Measurements from ENCODE around the gene KRTAP10-10.

DNA sequence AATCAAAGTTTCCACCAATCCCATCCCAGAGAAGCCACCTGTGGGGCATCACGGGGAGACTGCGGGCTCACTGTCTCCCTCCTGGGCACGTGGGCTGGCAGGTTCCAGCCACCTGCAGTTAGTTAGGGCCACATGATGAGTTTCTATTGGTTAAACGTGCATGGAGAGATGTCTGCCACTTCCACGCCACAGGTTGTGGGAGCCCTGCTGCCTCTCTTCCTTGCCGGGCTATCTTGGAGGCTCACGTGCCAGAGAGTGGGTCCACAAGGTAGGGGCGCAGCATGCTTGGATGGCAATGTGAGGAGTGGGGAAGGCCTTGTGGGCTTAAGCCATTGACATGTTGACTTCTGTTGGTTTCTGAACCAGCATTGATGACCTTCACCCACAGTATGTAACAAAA is 33.2 kb upstream of the KRTAP10-10 start:
- TF ChIP-seq POLR2A (IDR thresholded peaks at IDR 0.05), result no peak
- TF ChIP-seq, protein P1, sequence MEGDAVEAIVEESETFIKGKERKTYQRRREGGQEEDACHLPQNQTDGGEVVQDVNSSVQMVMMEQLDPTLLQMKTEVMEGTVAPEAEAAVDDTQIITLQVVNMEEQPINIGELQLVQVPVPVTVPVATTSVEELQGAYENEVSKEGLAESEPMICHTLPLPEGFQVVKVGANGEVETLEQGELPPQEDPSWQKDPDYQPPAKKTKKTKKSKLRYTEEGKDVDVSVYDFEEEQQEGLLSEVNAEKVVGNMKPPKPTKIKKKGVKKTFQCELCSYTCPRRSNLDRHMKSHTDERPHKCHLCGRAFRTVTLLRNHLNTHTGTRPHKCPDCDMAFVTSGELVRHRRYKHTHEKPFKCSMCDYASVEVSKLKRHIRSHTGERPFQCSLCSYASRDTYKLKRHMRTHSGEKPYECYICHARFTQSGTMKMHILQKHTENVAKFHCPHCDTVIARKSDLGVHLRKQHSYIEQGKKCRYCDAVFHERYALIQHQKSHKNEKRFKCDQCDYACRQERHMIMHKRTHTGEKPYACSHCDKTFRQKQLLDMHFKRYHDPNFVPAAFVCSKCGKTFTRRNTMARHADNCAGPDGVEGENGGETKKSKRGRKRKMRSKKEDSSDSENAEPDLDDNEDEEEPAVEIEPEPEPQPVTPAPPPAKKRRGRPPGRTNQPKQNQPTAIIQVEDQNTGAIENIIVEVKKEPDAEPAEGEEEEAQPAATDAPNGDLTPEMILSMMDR (IDR thresholded peaks at IDR 0.05), result no peak
- TF ChIP-seq POLR2AphosphoS5 (IDR thresholded peaks at IDR 0.05), result no peak

Measured in gastroesophageal sphincter (tissue), 3 donors.